ENCODE results near the gene GPR180.
A peak's percentile ranks its signal among the peaks of the same experiment; 100 is the strongest.

Gene GPR180

DNA sequence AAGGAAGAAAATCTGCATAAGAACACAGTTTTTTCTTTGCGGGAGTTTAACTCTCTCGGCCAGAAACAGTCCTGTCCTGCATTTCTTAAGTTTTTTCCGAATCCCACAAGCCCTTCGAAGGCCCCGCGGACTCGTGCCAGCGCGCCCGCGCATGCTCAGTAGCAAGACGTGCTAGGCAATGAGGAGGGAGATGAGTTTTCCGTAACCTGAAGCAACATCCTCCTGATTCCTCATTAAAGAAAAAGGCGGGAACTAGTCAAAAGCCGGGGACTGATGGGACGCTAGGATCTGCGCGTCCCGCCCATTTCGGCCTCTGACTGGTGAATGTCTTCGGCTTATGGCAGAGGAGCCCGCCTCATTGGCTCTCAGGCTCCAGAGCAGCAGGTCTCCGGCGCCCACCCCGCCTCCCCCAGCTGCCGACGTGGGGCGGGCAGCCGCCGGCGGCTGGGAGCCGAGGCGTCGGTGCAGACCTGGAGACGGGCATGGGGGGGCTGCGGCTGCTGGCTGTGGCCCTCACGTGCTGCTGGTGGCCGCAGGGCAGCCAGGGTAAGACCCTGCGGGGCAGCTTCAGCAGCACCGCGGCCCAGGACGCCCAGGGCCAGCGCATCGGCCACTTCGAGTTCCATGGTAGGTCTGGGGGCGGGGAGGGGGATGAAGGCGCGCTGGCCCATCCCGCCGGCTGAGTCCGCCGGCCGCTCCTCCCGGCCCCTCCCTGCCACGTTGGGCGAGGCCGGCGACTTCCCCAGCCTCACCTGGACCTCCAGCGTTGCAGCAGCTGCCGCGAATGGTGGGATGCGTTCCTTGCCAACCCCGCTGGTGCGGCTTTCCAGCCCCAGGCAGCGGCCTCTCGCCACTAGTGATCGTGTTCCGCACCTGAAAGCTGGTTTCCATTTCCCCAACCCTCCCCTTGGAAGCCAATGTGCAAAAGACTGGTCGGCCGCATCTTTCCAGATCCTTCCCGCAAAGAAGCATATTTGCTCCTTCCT is at the start of gene GPR180:
GPR180 (plus strand) TSS at position 412 of the 986 bp plus-strand sequence; CDS start at position 483, 71 bp downstream.
- Histone ChIP-seq H3K9ac (ENCODE audit: low read depth, low read length) (peak within 1 kb of the TSS; percentile 77), H3K4me3 (ENCODE audit: low read depth, low read length) (peak within 1 kb of the TSS; percentile 96), H3K36me3 (ENCODE audit: control insufficient read depth, insufficient read depth, low read length) (no peaks in the 10 kb centered on the region), H3K27me3 (ENCODE audit: control insufficient read depth, insufficient read depth, low read length) (peaks cover 9% of the 10 kb centered on the region), H3K9me3 (ENCODE audit: control insufficient read depth, insufficient read depth, low read length) (peaks cover 4% of the 10 kb centered on the region), H3K4me1 (ENCODE audit: control insufficient read depth, insufficient read depth, low read length) (no peaks in the 10 kb centered on the region)

DNA sequence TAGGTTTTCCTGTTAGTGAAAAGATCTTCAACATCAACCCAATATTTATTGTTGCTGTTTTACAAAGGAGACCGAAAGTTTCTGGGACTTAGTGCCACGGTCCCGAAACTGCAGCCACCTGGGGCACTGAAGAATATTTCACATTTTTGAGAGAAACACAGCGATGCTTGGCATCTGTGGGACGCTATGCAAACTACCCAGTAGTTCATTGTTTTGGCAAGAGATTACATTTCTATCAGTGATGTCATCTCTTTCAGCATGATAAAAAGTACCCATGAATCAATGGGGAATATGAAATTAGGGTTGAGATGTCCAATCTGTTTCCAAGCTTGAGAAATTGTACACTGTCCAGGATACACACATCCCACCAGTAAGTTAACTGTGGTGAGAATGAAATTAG is 49.6 kb upstream of the GPR180 start:
- no peak overlapping the region for H3K4me3 ChIP-seq (ENCODE audit: low read depth, low read length)
- peaks cover 4% of the 10 kb centered on the region for H3K4me1 ChIP-seq (ENCODE audit: control insufficient read depth, insufficient read depth, low read length)
- no peaks in the 10 kb centered on the region for H3K36me3 ChIP-seq (ENCODE audit: control insufficient read depth, insufficient read depth, low read length)
- peaks cover 2% of the 10 kb centered on the region for H3K27me3 ChIP-seq (ENCODE audit: control insufficient read depth, insufficient read depth, low read length)
- H3K9me3 ChIP-seq (ENCODE audit: control insufficient read depth, insufficient read depth, low read length) = no peaks in the 10 kb centered on the region
- H3K9ac ChIP-seq (ENCODE audit: low read depth, low read length) = no peak overlapping the region

GRCh38 chr13:94553766-94554165 is 47.9 kb upstream of the GPR180 start:
- Histone ChIP-seq H3K9me3 (ENCODE audit: control insufficient read depth, insufficient read depth, low read length) (no peaks in the 10 kb centered on the region), H3K36me3 (ENCODE audit: control insufficient read depth, insufficient read depth, low read length) (no peaks in the 10 kb centered on the region), H3K4me1 (ENCODE audit: control insufficient read depth, insufficient read depth, low read length) (no peaks in the 10 kb centered on the region), H3K27me3 (ENCODE audit: control insufficient read depth, insufficient read depth, low read length) (peaks cover 2% of the 10 kb centered on the region), H3K9ac (ENCODE audit: low read depth, low read length) (no peak overlapping the region), H3K4me3 (ENCODE audit: low read depth, low read length) (no peak overlapping the region)

- H3K27me3 ChIP-seq (ENCODE audit: control insufficient read depth, insufficient read depth, low read length) = peaks cover under 1% of the 10 kb centered on the region
- H3K36me3 ChIP-seq (ENCODE audit: control insufficient read depth, insufficient read depth, low read length) = no peaks in the 10 kb centered on the region
- no peaks in the 10 kb centered on the region for H3K9me3 ChIP-seq (ENCODE audit: control insufficient read depth, insufficient read depth, low read length)
- no peak overlapping the region for H3K9ac ChIP-seq (ENCODE audit: low read depth, low read length)
- H3K4me1 ChIP-seq (ENCODE audit: control insufficient read depth, insufficient read depth, low read length) = no peaks in the 10 kb centered on the region
- H3K4me3 ChIP-seq (ENCODE audit: low read depth, low read length) = no peak overlapping the region
Measured at GRCh38 chr13:94556041-94556440, 45.6 kb upstream of the GPR180 start.

- no peaks in the 10 kb centered on the region for H3K4me1 ChIP-seq (ENCODE audit: control insufficient read depth, insufficient read depth, low read length)
- H3K36me3 ChIP-seq (ENCODE audit: control insufficient read depth, insufficient read depth, low read length) = no peaks in the 10 kb centered on the region
- H3K4me3 ChIP-seq (ENCODE audit: low read depth, low read length) = no peak overlapping the region
- H3K9ac ChIP-seq (ENCODE audit: low read depth, low read length) = no peak overlapping the region
- no peaks in the 10 kb centered on the region for H3K9me3 ChIP-seq (ENCODE audit: control insufficient read depth, insufficient read depth, low read length)
- no peaks in the 10 kb centered on the region for H3K27me3 ChIP-seq (ENCODE audit: control insufficient read depth, insufficient read depth, low read length)
Measured at GRCh38 chr13:94556621-94557020, 45.0 kb upstream of the GPR180 start.

GRCh38 chr13:94557684-94558235 is 43.9 kb upstream of the GPR180 start:
- no peaks in the 10 kb centered on the region for H3K36me3 ChIP-seq (ENCODE audit: control insufficient read depth, insufficient read depth, low read length)
- no peaks in the 10 kb centered on the region for H3K4me1 ChIP-seq (ENCODE audit: control insufficient read depth, insufficient read depth, low read length)
- H3K9ac ChIP-seq (ENCODE audit: low read depth, low read length) = no peak overlapping the region
- no peak overlapping the region for H3K4me3 ChIP-seq (ENCODE audit: low read depth, low read length)
- H3K9me3 ChIP-seq (ENCODE audit: control insufficient read depth, insufficient read depth, low read length) = no peaks in the 10 kb centered on the region
- H3K27me3 ChIP-seq (ENCODE audit: control insufficient read depth, insufficient read depth, low read length) = no peaks in the 10 kb centered on the region

DNA sequence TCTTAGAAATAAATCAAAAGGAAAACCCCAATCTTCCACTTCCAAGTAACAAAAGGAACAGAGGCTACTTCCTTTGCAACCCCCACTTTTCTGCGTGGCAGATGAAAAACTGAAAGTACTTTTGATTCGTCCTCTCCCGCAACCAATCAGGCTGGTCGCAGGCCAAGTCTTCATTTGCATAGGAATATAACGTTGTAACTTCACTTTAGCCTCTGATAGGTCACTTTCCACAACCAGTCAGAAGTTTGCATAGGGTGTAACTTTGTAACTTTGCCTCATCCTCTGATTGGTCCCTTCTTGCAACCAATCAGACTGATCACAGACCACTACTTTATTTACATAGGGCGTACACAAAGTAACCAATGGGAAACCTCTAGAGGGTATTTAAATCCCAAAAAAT is 42.9 kb upstream of the GPR180 start:
- no peak overlapping the region for H3K9ac ChIP-seq (ENCODE audit: low read depth, low read length)
- H3K27me3 ChIP-seq (ENCODE audit: control insufficient read depth, insufficient read depth, low read length) = no peaks in the 10 kb centered on the region
- H3K36me3 ChIP-seq (ENCODE audit: control insufficient read depth, insufficient read depth, low read length) = no peaks in the 10 kb centered on the region
- H3K4me1 ChIP-seq (ENCODE audit: control insufficient read depth, insufficient read depth, low read length) = no peaks in the 10 kb centered on the region
- no peak overlapping the region for H3K4me3 ChIP-seq (ENCODE audit: low read depth, low read length)
- H3K9me3 ChIP-seq (ENCODE audit: control insufficient read depth, insufficient read depth, low read length) = no peaks in the 10 kb centered on the region

GRCh38 chr13:94559222-94559795 is 42.3 kb upstream of the GPR180 start:
- Histone ChIP-seq H3K36me3 (ENCODE audit: control insufficient read depth, insufficient read depth, low read length) (no peaks in the 10 kb centered on the region), H3K4me3 (ENCODE audit: low read depth, low read length) (no peak overlapping the region), H3K27me3 (ENCODE audit: control insufficient read depth, insufficient read depth, low read length) (no peaks in the 10 kb centered on the region), H3K9me3 (ENCODE audit: control insufficient read depth, insufficient read depth, low read length) (no peaks in the 10 kb centered on the region), H3K4me1 (ENCODE audit: control insufficient read depth, insufficient read depth, low read length) (no peaks in the 10 kb centered on the region), H3K9ac (ENCODE audit: low read depth, low read length) (no peak overlapping the region)

GRCh38 chr13:94560116-94560515 is 41.5 kb upstream of the GPR180 start:
- Histone ChIP-seq H3K9me3 (ENCODE audit: control insufficient read depth, insufficient read depth, low read length) (no peaks in the 10 kb centered on the region), H3K27me3 (ENCODE audit: control insufficient read depth, insufficient read depth, low read length) (no peaks in the 10 kb centered on the region), H3K9ac (ENCODE audit: low read depth, low read length) (no peak overlapping the region), H3K4me1 (ENCODE audit: control insufficient read depth, insufficient read depth, low read length) (no peaks in the 10 kb centered on the region), H3K4me3 (ENCODE audit: low read depth, low read length) (no peak overlapping the region), H3K36me3 (ENCODE audit: control insufficient read depth, insufficient read depth, low read length) (no peaks in the 10 kb centered on the region)

- Histone ChIP-seq H3K36me3 (ENCODE audit: control insufficient read depth, insufficient read depth, low read length) (no peaks in the 10 kb centered on the region), H3K9ac (ENCODE audit: low read depth, low read length) (no peak overlapping the region), H3K9me3 (ENCODE audit: control insufficient read depth, insufficient read depth, low read length) (no peaks in the 10 kb centered on the region), H3K4me3 (ENCODE audit: low read depth, low read length) (no peak overlapping the region), H3K4me1 (ENCODE audit: control insufficient read depth, insufficient read depth, low read length) (no peaks in the 10 kb centered on the region), H3K27me3 (ENCODE audit: control insufficient read depth, insufficient read depth, low read length) (no peaks in the 10 kb centered on the region)
Measured at GRCh38 chr13:94561126-94561525, 40.5 kb upstream of the GPR180 start.

DNA sequence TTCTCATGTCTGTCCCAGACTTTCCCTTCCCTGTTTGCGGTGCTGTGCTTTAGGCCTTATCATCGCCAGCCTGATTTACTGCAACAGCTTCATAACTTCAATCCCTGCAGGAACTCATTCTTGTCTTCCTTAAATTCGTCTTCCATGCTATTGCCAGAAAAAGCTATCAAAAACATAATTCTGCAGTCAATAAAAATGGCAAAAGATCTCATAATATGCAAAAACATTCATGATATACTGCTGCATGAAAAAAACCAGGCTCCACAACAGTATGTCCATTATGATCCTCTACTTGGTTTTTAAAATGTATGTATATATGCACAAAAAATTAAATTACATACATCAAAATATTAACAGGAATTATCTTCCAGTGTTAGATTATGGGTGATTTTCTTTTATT is 34.1 kb upstream of the GPR180 start:
- H3K9me3 ChIP-seq (ENCODE audit: control insufficient read depth, insufficient read depth, low read length) = no peaks in the 10 kb centered on the region
- no peaks in the 10 kb centered on the region for H3K4me1 ChIP-seq (ENCODE audit: control insufficient read depth, insufficient read depth, low read length)
- no peak overlapping the region for H3K9ac ChIP-seq (ENCODE audit: low read depth, low read length)
- H3K36me3 ChIP-seq (ENCODE audit: control insufficient read depth, insufficient read depth, low read length) = peaks cover 15% of the 10 kb centered on the region
- H3K4me3 ChIP-seq (ENCODE audit: low read depth, low read length) = no peak overlapping the region
- no peaks in the 10 kb centered on the region for H3K27me3 ChIP-seq (ENCODE audit: control insufficient read depth, insufficient read depth, low read length)

DNA sequence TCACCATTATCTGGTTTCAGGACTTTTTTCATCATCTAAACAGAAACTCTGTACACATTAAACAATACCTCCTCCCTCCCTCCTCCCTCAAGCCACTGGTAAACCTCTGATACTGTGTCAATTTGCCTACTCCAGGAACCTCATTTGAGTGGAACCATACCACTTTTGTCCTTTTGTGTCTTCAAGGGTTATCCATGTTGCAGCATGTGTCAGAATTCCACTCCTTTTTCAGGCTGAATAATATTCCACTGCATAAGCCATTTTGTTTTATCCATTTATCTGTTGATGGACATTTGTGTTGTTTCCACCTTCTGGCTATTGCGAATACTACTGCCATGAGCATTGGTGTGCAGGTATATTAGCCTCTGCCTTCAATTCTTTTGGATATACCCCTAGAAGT is 33.2 kb upstream of the GPR180 start:
- no peak overlapping the region for H3K4me3 ChIP-seq (ENCODE audit: low read depth, low read length)
- H3K9ac ChIP-seq (ENCODE audit: low read depth, low read length) = no peak overlapping the region
- H3K27me3 ChIP-seq (ENCODE audit: control insufficient read depth, insufficient read depth, low read length) = no peaks in the 10 kb centered on the region
- H3K36me3 ChIP-seq (ENCODE audit: control insufficient read depth, insufficient read depth, low read length) = peaks cover 15% of the 10 kb centered on the region
- H3K4me1 ChIP-seq (ENCODE audit: control insufficient read depth, insufficient read depth, low read length) = no peaks in the 10 kb centered on the region
- H3K9me3 ChIP-seq (ENCODE audit: control insufficient read depth, insufficient read depth, low read length) = no peaks in the 10 kb centered on the region

Measured in iPS-15b (cell line).